GM21619 (cell line): ENCODE results near the gene OR4F15.

Source experiments
- ATAC-seq: cut with Tn5 transposase; IDR thresholded peaks from one replicate; pipeline ENCODE4 v1.9.1; 2021; ENCODE audit not compliant: unreplicated experiment

Gene OR4F15

DNA sequence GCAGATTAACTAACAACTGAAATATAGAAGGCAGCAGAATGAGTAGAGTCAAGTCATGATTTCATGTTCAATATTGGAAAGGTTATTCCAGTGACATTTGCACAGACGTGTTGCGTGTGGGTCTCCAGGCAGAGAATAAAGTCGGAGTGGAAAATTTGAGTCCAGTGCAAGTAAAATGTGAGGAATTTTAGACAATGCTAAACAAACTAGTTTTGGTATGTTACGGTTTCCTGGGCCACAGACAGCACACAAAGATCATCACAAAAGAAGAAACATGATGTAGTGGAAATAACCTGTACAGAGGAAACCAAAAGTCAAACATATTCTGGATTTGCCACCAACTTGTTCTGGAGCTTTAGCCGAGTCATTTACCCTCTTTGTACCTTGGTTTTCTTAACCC is 8.3 kb upstream of the OR4F15 start:
- no peak for ATAC-seq

GRCh38 chr15:101804375-101804774 is 7.6 kb upstream of the OR4F15 start:
- ATAC-seq: no peak

- ATAC-seq: no peak
Measured at GRCh38 chr15:101804941-101805340, 7.1 kb upstream of the OR4F15 start.

DNA sequence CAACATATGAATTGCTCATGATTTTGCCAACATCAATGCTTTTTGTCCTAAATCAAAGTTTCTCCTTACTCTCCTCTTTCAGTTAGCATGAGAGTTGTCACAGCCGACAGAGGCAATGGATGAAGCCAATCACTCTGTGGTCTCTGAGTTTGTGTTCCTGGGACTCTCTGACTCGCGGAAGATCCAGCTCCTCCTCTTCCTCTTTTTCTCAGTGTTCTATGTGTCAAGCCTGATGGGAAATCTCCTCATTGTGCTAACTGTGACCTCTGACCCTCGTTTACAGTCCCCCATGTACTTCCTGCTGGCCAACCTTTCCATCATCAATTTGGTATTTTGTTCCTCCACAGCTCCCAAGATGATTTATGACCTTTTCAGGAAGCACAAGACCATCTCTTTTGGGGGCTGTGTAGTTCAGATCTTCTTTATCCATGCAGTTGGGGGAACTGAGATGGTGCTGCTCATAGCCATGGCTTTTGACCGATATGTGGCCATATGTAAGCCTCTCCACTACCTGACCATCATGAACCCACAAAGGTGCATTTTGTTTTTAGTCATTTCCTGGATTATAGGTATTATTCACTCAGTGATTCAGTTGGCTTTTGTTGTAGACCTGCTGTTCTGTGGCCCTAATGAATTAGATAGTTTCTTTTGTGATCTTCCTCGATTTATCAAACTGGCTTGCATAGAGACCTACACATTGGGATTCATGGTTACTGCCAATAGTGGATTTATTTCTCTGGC is 6.2 kb upstream of the OR4F15 start:
- ATAC-seq: no peak

- ATAC-seq: no peak
Measured at GRCh38 chr15:101807345-101807945, 4.6 kb upstream of the OR4F15 start.

- ATAC-seq: no peak
Measured at GRCh38 chr15:101808201-101808600, 3.8 kb upstream of the OR4F15 start.

GRCh38 chr15:101810456-101810855 is 1.5 kb upstream of the OR4F15 start:
- ATAC-seq: no peak

DNA sequence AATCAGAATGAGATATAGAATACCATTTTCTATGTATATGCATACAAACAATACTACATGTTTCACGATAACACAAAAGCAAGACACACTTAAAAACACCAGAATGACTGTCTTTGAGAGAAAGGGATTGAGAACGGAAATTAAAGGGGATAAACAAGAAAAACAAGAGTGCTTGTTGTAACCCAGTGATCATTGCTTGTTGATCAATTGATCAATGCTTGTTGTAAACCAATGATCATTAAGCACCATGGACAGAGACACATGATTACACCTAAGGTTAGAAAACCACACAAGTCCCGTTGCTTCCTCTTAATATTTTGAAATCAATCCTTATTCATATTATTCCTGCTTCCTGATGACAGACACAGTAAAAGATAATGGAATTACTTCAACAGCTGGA is 1.1 kb upstream of the OR4F15 start:
- no peak for ATAC-seq

- ATAC-seq: no peak
Measured at GRCh38 chr15:101813803-101814534, 2.0 kb downstream of the OR4F15 start.

GRCh38 chr15:101820781-101821180 is 8.8 kb downstream of the OR4F15 start:
- ATAC-seq: no peak

- no peak for ATAC-seq
Measured at GRCh38 chr15:101827257-101827656, 15.3 kb downstream of the OR4F15 start.

DNA sequence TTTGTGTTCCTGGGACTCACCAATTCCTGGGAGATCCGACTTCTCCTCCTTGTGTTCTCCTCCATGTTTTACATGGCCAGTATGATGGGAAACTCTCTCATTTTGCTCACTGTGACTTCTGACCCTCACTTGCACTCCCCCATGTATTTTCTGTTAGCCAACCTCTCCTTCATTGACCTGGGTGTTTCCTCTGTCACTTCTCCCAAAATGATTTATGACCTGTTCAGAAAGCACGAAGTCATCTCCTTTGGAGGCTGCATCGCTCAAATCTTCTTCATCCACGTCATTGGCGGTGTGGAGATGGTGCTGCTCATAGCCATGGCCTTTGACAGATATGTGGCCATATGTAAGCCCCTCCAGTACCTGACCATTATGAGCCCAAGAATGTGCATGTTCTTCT is 16.8 kb downstream of the OR4F15 start:
- no peak for ATAC-seq

- no peak for ATAC-seq
Measured at GRCh38 chr15:101841656-101842055, 29.7 kb downstream of the OR4F15 start.

- no peak for ATAC-seq
Measured at GRCh38 chr15:101844916-101845315, 32.9 kb downstream of the OR4F15 start.

DNA sequence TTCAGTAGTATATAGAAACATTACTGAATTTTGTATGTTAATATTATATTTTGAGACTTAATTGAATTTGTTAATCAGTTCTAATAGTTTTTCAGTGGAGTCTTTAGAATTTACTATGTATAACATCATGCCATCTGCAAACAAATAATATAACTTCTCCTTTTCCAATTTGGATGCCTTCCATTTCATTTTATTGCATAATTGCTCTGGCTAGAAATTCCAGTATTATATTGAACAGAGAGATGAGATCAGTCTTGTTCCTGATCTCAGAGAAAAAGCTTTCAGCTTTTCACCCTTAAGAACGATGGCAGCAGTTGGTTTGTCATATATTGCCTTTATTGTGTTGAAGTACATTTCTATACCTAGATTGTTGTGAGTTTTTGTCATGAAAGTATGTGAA is 40.4 kb downstream of the OR4F15 start:
- no peak for ATAC-seq
